ENCODE data around the gene AIPL1. TPM values are rescaled to one million over a fixed set of nuclear protein-coding genes. Genes with fewer than 3 reads are reported as not detected.
A peak's percentile ranks its signal among the peaks of the same experiment; 100 is the strongest.

AIPL1 gene
- total RNA-seq, 4 donors from 2014 or later = not detected

- intact Hi-C loops (cut with DNase I; ENCODE audit: low total_unique reads) = no loop called here
- no peak overlapping the region for H3K4me3 ChIP-seq (ENCODE audit: low read depth, poor library complexity, severe bottlenecking)
- no peak for TF ChIP-seq POLR2A (IDR thresholded peaks at IDR 0.05)
- TF ChIP-seq, protein P1, sequence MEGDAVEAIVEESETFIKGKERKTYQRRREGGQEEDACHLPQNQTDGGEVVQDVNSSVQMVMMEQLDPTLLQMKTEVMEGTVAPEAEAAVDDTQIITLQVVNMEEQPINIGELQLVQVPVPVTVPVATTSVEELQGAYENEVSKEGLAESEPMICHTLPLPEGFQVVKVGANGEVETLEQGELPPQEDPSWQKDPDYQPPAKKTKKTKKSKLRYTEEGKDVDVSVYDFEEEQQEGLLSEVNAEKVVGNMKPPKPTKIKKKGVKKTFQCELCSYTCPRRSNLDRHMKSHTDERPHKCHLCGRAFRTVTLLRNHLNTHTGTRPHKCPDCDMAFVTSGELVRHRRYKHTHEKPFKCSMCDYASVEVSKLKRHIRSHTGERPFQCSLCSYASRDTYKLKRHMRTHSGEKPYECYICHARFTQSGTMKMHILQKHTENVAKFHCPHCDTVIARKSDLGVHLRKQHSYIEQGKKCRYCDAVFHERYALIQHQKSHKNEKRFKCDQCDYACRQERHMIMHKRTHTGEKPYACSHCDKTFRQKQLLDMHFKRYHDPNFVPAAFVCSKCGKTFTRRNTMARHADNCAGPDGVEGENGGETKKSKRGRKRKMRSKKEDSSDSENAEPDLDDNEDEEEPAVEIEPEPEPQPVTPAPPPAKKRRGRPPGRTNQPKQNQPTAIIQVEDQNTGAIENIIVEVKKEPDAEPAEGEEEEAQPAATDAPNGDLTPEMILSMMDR (IDR thresholded peaks at IDR 0.05) = no peak
- DNase-seq (ENCODE audit: low spot score in 2 of 2) = no peak
- WGBS, 2 donors = 91 to 96% methylated on average over 6 of the region's 6 CpGs
These were observed 13.6 kb upstream of the AIPL1 start for GRCh38 chr17:6448473-6448872.

DNA sequence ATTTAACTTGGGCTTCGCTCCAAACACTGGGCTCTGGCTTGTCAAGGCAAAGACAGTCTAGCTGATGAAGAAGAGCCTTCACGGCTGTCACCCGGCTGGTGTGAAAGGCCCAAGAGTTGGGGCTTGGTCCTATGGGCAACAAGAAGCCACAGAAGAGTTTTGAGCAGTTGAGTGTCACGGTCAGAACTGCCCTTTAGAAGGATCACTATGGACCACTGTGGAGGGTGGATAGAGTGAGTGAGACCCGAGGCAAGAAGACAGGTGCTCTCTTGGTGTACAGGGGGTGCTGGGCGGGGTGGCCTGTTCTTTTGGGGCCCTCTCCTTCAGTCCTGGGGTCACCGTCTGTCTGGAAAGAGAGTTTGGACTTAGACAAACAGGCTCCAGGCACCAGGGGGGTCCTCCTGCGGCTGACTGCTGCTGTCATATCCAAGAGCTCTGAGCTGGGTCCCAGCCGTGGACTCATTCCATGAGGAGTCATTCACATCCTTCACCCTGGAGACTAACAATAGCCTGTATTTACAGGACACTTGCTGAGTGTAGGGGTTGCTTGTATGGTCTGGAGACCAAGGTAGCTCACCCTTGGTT is 11.7 kb upstream of the AIPL1 start:
- WGBS, 2 donors = 83 to 95% methylated on average over 9 of the region's 9 CpGs
- H3K4me3 ChIP-seq (ENCODE audit: low read depth, poor library complexity, severe bottlenecking) = no peak overlapping the region
- intact Hi-C loops (cut with DNase I; ENCODE audit: low total_unique reads) = no loop called here
- TF ChIP-seq POLR2A (IDR thresholded peaks at IDR 0.05) = no peak
- TF ChIP-seq, protein P1 (IDR thresholded peaks at IDR 0.05) = no peak
- DNase-seq (ENCODE audit: low spot score in 2 of 2) = no peak

DNA sequence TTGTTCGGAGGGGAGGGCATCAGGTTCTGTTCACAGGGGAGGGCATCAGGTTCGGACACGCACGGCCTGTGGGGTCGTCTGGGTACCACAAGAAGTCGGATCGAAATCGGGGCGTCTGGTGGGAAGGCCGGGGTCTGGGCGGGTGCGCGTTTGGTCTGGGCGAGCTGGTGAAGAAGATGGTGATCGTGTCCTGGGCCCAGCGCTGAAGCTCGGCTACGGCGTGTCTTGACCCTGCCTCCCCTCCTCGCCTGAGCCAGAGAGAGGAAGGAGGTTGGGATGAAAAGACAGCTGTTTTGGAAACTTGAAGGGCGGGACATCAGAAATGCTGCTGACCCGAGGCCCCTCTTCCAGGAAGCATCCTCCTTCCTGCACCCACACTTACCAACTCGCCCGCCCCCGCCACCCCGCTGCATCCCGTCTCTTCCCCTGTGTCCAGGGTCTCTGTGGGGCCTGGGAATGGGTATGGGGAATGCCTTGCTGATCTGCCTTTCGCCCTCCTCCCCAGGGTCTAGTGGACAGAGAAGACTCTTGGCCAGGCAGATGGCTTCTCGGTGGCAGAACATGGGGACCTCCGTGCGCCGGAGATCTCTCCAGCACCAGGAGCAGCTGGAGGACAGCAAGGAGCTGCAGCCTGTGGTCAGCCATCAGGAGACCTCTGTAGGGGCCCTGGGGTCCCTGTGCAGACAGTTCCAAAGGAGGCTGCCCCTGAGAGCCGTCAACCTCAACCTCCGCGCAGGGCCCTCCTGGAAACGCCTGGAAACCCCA is 9.8 kb upstream of the AIPL1 start:
- H3K4me3 ChIP-seq (ENCODE audit: low read depth, poor library complexity, severe bottlenecking) = peak overlapping the region; percentile 26
- intact Hi-C loops (cut with DNase I; ENCODE audit: low total_unique reads) = no loop called here
- no peak for TF ChIP-seq POLR2A (IDR thresholded peaks at IDR 0.05)
- TF ChIP-seq, protein P1 (IDR thresholded peaks at IDR 0.05) = no peak
- 27 to 30% methylated on average over 33 to 36 of the region's 36 CpGs for WGBS, 2 donors
- no peak for DNase-seq (ENCODE audit: low spot score in 2 of 2)

DNA sequence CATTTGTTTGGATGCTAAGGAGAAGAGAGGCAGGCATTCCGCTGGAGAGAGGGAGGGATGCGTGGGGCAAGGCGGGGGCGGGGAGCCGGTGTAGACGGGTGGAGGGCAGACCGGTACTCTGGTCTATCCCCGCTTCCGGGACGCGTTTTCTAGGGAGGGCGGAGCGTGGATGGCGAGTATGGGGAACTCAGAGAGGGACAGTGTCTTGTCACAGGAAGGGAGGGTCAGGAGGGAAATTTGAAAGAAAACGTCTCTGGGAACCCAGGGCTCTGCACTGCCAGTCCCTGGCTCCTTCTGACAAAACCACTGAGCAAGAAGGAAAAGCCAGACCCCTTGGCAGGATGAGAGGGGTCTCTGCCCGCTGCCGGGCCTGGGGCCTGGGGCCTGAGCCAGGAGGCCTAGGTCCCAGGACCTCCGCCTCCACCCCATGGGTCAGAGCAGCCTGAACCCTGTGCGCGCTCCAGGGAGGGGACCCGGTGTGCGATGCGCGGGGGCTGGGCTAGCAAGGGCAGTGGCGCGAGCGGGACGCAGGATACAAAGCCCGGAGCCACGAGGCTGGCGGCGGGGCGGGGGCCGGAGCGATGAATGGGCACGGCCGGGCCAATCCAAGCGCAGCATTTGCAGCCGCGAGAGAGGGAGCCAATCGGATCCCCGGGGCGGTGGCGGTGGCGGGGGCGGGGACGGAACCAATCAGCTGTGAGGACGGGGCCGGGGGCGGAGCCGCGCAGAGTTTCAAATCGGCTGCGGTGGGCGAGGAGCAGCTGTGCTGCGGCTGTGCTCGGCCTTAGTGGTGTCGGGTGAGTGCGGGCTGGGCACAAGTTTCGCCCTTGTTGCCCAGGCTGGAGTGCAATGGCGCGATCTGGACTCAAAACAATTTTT is 9.0 kb upstream of the AIPL1 start, which contains the start of gene PIMREG:
PIMREG (plus strand) TSS at position 764 of the 879 bp plus-strand sequence. CDS start 656 bp downstream, outside the sequence.
- WGBS, 2 donors = 0 to 1% methylated on average over 39 to 42 of the region's 62 CpGs
- DNase-seq (ENCODE audit: low spot score in 2 of 2) = peak; percentile 93 to 99
- intact Hi-C loops (cut with DNase I; ENCODE audit: low total_unique reads) = no loop called here
- TF ChIP-seq, protein P1 (IDR thresholded peaks at IDR 0.05) = no peak
- no peak for TF ChIP-seq POLR2A (IDR thresholded peaks at IDR 0.05)
- peak within 1 kb of the TSS; percentile 45 for H3K4me3 ChIP-seq (ENCODE audit: low read depth, poor library complexity, severe bottlenecking)

DNA sequence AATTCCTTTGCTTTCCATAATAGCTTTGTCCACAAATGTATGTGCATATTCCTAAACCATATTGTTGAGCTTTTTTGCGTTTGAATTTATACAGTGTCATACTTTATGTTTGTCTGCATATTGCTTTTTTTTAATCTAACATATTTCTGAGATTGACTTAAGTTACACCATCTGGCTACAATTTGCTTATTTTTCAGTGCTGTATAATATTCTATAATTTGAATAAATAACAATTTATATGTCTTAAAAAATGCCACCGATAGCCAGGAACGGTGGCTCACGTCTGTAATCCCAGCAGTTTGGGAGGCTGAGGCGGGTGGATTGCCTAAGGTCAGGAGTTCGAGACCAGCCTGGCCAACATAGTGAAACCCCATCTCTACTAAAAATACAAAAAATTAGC is 7.9 kb upstream of the AIPL1 start:
- TF ChIP-seq, protein P1 (IDR thresholded peaks at IDR 0.05) = no peak
- no peak for TF ChIP-seq POLR2A (IDR thresholded peaks at IDR 0.05)
- DNase-seq (ENCODE audit: low spot score in 2 of 2) = no peak
- intact Hi-C loops (cut with DNase I; ENCODE audit: low total_unique reads) = no loop called here
- no peak overlapping the region for H3K4me3 ChIP-seq (ENCODE audit: low read depth, poor library complexity, severe bottlenecking)
- WGBS, 2 donors = 76 to 80% methylated on average over 6 of the region's 6 CpGs

Data from lower leg skin (tissue), 4 donors.